CD4-positive, alpha-beta T cell treated with Interleukin-10 for 1 hour (primary cell): ENCODE results near the gene STXBP1.
A peak's percentile ranks its signal among the peaks of the same experiment; 100 is the strongest.
"Not testable (repeated sequence)": the region's sequence is repeated elsewhere in the genome, so short reads cannot be mapped to it uniquely, and the experiment has no call there.

Experiments
- DNase-seq: peaks from one replicate; pipeline ENCODE4 v3.0.0-alpha.2; 2020

The STXBP1 gene

DNA sequence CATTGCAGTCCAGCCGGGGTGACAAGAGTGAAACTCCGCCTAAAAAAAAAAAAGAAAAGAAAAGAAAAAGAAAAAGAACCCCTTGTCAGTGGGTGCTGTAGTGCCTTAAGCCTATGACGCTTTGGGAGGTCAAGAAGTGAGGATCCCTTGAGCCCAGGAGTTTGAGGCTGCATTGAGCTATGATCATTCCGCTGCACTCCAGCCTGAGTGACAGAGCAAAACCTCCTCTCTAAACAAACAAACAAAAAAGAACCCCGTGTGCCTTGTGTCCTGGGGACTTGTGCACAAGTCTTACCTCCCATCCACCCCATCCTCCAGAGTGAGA is 33.5 kb upstream of the STXBP1 start:
- no peak for DNase-seq

DNA sequence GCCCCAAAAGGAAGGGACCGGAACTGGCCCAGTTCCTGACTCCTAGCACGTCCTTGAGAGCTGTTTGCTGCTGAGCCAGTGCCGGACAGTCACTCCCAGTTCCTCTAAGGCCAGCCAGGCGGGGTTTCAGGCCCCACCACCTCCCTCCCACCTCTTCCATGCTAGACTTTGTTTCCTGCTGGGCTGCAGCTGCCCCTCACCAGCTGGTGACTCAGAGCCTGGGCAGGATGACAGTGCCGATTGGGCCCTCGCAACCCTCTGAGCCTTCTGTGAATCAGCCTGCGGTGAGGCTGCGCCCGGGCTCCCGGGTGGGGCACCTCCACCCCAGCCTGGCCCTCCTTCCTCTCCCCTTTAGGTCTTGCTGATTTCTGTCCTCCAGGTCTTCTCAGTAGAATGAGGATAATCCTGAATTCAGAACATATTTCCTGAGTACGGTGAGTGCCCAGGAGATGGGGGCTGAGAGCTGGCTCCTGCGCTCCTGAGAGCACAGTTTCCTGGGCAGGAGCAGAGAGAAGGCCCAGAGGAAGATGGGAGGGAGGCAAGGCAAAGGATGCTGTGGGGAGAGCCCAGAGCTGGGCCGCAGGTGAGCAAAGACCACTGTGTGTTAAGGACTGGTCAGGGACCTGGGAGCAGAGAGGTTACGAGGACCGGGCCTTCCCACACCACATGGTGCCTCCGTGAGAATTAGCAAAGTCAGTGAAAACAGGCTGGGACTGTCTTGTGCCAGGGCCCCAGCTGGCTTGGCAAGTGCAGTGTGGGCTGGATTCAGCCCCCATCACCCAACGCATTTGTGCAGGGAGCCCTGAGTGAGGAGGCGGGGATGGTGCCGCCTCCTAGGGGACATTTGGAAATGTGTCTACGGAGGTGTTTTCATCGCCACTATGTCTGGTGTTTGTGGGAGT is 32.9 kb upstream of the STXBP1 start:
- peak; percentile 67 for DNase-seq

DNA sequence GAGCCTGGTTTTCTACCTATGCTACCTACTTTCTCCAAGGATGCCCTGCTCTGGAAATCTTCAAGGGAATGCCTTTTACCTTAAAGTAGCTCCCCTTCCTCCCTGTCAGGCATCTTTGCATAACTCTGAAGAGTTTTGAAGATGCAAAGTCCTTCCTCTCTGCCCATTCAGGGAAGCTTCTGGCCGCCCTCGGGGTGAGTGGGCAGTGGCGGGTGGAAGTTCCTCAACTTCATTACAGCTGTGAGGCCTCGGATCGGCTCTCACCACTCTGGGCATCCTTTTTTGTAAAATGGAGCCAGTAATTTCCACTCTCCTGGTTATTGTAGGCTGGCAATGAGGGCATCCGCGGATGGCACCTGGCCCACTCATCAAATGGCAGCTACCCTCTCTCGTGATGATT is 31.7 kb upstream of the STXBP1 start:
- DNase-seq = no peak

DNA sequence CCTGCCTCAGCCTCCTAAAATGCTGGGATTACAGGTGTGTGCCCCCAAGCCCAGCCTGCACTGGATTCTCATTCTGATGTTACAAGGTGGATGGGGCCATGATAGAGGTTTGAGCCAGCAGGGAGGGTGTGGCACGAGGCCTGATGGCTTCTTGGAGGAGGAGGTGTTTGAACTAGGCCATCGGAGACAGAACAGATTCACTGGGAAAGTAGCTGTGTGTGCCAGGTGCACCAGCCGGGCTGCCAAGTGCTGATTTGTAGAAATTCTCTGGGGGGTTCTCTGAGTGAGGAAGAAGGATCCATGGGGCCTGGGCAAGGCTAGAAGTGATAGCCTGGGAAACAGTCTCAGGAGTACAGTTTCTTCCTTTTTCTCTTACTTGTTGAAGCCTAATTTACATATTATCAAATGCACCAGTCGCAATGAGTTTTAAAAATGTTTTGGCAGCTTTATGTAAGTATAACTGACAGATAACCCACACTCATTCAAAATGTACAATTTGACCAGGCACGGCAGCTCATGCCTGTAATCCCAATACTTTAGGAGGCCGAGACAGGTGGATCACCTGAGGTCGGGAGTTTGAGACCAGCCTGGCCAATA is 31.1 kb upstream of the STXBP1 start:
- DNase-seq = no peak

DNA sequence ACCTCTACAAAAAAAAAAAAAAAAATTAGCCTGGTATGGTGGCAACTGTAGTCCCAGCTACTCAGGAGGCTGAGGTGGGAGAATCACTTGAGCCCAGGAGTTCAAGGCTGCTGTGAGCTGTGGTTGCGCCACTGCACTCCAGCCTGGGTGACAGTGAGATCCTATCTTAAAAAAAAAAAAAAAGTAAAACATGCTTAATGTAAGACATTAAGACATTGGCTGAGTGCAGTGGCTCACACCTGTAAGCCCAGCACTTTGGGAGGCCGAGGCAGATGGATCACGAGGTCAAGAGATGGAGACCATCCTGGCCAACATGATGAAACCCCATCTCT is 27.6 kb upstream of the STXBP1 start:
- DNase-seq = not testable (repeated sequence)

DNA sequence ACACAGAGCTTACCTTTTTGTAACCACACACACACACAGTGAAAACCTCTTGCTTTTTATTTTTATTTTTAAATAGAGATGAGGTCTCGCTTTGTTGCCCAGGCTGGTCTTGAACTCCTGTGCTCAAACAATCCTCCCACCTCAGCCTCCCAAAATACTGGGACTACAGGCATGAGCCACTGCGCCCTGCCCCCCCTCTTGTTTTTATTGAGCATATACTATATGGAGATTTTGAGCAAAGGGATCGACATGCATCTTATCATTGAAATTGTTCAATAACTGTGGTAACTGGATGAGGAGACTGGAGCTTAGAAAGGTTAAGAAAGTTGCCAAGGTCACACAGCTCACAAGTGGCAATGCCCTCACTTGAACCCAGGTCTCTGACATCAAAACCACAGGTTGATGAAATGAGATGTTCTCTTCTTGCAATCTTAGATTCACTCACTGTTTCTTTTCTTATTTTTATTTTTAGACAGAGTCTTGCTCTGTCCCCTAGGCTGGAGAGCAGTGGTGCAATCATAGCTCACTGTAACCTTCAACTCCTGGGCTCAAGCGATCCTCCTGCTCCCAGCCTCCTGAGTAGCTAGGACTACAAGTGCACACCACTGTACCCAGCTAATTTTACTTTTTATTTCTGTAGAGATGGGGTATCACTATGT is 26.8 kb upstream of the STXBP1 start:
- DNase-seq = no peak

DNA sequence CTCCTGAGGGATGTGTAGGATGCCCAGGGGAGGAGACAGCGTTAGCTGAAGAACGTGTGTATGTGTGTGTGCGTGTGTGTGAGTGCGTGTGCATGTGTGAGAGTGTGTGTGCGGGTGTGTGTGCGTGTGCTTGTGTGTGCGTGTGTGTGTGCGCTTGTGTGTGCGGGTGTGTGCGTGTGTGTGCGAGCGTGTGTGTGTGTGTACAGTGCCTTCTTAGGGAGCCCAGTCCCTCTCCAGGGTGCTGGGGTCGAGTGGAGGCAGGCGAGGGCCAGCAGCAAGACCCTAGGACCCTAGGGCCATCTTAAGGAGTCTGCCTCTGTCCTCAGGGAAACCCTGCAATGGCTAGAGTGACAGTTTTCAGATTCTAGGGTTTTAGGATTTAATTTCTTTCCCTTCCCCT is 26.0 kb upstream of the STXBP1 start:
- no peak for DNase-seq

DNA sequence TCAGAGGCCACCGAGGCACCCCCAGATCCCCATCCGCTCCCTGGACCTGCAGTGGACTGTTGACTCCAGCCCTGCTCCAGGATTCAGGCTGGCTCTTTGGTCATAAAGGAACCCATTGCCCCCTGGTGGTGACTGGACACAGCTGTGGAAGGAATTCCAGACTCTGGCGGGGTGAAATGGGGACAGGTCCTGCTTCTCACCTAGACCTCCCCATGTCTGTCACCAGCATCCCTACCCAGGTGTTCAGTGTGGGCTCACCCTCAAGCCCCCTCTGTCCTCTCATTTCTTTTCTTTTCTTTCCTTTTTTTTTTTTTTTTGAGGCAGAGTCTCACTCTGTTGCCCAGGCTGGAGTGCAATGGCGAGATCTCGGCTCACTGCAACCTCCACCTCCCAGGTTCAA is 25.5 kb upstream of the STXBP1 start:
- DNase-seq = peak; percentile 71

DNA sequence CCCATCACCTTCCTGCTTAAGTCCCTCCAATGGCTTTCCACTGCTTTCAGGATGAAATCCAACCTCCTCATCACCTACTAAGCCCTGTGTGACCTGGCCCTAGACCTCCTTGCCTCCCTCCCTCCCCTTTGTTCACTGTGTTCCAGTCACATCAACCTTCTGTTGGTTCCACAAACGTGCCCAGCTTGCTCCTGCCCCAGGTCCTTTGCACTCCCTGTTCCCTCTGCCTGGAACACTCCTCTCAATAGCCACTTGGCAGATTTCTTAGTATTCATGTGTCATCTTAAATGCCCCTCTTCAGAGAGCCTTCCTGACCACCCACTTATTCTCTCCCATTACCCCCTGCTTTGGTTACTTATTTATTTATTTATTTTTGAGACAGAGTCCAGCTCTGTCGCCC is 24.1 kb upstream of the STXBP1 start:
- no peak for DNase-seq

DNA sequence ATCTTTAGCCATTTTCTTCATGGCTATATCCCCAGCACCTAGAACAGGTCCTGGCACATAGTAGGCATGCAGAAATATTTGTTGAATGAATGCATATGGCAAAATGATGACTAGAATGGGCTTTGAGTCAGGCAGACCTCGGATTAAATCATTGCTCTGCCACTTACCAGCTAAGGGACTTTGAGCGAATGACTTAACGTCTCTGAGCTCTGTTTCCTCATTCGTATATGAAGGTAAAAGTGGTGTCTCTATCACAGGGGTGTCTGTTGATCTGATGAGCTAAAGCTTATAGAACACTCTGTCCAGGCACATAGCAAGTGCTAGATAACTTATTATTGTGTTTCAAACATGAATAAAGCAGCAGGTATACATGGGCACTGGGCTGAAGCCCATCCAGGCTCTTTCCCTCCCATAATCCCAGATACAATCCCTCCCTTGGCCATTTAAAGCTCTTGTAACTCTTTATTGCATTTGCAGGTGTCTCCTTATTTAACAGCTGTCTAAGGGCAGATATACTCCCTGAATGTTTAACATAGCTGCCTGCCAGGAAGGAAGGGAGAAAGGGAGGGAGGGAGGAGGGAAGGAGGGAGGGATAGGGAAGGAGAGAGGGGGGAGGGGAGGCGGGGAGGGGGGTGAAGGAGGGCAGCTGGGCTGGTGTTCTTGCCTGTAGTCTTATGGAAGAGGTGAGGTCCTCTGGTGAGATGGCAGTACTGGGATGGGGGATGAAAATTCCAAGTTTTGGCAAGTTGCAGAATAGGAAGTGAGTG is 23.2 kb upstream of the STXBP1 start:
- DNase-seq = no peak

DNA sequence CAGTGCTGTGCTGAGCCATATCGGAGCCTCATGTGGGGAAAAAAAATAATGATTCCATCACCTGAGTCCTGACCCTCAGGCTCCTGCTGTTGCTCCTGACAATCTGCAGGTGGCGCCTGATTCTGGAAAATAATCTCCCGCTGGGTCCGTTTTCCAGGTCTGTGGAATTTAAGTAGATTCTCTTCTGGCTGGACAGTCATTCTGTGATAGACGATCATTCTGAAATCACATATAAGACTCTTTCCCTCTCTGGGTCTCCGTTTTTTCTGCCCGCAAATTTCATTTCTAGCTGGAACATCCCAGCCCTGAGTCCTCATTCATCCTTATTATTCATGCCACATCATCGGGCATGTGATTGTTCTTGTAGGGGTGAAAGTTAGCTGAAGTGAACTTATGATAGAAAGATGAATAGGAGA is 22.1 kb upstream of the STXBP1 start:
- peak; percentile 56 for DNase-seq

DNA sequence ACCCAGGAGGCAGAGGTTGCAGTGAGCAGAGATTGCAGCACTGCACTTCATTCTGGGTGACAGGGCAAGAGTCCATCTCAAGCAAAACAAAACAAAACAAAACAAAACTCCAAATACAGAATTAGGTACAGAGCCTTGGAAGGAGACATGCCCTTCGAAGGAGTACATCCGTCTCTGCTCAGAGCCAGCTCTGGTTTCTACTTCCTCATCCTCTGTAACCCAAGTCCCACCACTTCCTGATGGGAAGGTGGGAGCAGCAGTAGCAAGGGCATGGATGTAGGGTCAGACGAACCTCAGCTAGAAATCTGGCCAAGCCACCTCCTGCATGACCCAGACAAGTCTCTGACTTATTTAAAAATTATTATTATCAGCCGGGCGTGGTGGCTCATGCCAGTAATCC is 16.5 kb upstream of the STXBP1 start:
- DNase-seq = no peak

DNA sequence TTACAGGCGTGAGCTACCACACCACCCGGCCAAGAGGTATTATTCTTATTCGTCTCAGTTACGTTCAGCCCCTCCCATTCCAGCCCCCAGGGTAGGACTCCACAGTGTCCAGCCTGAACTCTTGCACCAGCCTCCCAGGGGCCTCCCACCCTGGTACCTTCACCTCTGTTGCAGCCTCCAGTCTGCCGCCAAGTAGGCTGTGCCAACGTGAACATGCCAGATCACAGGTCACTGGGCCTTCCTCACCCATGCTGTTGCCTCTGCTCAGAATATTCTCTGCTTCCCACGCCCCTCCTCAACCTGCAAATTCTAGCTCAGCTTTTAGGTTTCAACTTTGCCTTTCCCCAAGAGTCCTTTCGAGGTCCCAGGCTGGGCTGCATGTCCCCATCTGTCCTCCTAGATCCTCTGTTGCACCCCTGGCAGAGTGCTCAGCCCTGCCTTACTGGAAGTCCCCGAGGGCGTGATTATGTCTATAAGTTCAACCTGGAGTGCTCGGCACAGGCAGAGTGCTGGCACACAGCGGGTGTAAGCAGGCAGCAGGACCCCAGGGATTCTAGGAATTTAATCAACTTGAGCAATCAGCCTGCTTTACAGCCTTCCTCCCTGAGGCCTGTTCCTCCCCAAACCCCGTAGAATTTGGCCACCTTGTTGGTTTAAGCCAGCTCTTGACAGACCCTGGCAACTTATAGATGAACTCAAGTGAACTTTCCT is 13.1 kb upstream of the STXBP1 start:
- DNase-seq = no peak

DNA sequence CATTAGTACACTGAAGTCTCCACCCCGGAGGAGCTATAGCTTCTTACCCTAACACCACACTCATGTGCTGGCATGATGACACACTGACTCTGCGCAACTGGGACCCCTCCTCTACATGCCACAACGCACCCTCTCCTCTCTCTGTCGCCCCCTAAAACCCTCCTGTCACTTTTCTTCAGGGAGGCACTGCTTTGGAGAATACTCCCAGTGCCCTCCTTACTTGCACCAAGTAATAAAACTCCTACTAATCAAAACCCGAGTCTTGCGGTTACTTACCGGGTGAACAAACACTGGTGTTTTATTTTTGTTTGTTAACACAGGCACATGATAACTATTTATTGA is 12.6 kb upstream of the STXBP1 start:
- no peak for DNase-seq

DNA sequence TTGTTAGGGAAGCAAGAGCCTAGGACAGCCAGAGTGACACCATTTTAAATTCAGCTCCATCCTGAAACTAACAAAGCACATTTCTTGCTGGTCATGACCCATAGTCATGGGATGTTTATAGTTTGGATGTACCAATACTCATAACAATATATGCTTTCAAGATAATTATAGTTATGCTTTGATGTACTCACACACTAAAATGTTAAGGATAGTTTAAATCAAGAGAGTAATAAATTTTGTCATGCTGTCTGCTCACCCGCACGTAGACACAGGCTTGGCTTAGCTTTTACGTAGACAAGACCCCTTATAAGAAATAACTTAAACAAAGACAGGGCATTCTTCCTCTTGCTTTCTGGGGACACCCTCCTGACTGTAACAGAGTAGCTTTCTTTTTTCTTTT is 8.9 kb upstream of the STXBP1 start:
- no peak for DNase-seq

DNA sequence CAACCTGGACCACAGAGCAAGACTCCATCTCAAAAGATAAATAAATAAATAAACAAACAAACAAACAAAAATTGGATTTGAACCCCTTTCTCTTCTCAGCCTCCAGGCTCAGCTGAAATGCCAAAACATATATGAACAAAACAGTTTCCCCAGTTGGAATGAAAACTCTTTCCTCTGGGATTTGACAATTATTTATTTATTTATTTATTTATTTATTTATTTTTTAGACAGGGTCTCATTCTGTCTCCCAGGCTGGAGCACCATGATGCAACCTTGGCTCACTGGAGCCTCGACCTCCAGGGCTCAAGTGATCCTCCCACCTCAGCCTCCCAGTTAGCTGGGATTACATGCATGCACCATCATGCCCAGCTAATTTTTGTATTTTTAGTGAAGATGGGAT is 6.0 kb upstream of the STXBP1 start:
- no peak for DNase-seq

DNA sequence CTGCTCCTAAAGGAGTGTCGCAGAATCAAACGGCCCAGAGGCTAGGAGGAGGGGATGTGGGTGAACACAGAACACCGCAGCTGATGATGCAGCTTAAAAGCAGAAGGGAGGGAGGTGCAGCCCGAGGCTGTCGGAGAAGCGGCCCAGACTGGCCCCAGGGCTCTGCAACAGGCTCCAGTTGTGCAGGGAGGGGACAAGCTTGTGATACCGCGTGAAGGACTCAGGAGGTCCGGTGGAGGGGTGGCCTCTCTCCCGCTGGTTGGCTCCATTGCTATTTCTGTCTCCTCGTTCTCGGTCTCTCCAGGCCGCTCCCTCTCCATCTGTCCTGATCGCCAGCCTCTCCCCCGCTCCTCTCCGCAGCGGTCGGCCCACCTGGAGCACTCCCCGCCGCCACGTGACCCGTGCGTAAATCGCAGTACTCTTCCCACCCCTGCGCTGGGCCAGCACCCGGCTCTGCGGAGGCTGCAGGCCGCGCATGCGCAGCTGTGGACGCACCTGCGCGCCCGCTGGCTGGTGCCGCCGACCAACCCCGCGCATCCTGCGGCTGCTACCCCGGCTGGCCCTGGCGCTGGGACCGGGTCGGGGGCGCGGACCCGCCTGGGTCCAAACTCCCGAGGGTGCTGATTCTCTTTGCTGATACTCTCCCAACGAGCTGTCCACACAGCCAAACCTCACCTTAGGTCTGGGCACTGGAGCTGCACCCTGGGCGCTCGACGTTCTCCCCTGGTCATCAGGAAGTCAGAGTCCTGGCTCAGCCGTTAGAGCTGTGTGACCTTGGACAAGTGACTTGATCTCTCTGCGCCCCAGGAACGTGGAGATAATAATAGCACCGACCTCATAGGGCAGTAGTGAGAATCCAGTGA is 3.7 kb upstream of the STXBP1 start:
- DNase-seq = peak; percentile 81

DNA sequence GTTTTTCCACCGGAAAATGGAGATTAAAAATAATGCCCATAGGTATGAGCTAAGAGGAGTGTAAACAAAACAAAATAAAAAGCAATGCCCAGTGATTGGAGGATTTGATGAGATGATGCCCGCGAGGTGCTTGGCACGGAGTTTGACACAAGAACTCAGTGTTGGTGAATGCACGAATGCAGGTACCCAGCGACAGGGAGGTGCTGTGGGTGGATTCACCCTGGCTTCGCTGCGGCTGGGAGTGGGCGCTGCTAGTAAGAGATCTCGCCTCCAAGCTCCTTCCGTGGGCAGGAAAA is 526 bp upstream of the STXBP1 start:
- DNase-seq = no peak

DNA sequence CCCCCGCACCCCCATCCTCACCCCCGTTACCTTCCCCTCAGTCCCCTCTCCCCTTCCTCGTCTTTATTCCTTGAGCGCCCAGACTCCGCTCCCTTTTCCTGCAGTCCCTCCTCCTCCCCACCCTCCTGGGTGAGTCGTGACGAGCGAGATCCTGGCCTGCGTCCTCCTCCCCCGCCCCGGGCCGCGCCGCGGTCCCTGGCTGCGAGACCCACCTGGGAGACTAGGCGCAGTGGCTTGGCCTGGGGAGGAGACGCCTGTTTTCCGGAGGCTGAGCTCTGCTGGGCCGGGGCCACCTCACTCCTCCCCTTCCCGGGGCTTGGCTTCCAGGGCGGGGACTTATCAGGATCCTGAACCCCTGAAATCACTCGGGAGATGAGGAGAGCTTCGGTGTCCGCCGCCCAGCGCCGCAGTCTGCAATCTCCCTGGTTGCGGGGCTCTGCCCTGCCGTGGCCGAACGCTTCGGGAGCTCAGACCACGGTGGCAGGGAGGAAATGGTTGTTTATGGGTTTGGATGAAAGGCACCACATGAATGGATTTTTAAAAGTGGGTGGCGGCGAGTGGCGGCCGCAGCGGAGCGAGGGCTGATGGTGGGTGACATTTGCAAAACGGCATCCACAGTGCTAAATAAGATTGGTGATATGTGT is 984 bp downstream of the STXBP1 start:
- peak; percentile 40 for DNase-seq

DNA sequence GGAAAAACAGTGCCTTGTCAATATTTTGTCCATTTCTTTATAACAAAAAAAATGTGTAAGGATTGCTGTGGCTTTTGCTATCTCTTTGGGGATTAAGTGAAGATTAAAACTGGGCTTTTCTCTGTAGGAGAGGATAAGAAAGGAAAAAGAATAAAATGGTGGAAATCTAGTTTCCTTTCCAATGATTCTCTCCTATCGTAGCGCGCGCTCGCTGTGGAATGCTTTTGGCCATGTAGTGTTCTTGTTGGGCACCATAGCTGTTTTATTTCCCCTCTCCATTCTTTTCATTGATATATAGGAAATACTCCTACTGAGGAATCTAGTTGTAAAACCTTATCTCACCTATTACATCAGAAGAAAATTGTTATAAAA is 1.5 kb downstream of the STXBP1 start:
- DNase-seq = no peak

DNA sequence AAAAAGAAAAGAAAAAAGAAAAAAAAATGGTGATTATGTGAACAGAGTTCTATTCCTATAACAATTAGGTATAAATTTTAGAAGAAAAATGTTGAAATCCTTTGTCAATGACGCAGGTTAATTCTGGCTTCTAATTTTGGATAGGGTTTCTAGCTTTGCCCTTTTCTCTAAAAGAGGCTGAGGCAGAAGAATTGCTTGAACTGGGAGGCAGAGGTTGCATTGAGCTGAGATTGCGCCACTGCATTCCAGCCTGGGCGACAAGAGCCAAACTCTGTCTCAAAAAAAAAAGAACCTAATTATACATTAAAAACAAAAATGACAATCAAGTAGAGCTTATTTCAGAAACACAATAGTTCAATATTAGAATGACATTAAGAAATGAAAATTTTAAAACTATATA is 2.9 kb downstream of the STXBP1 start:
- no peak for DNase-seq
